Trophoblast cell (in vitro differentiated cells and primary cell): ENCODE measurements around the gene DDX49.

Experiments
- DNase-seq, 2 donors: peaks; one replicate each; pipeline ENCODE4 v3.0.0-alpha.2; 2016
- H2AFZ ChIP-seq: 2 replicates; pipeline ENCODE4 v1.6.1; 2013; ENCODE audit warnings: low read length, moderate library complexity, mild to moderate bottlenecking; ENCODE audit not compliant: insufficient read depth, poor library complexity
- H2AK5ac ChIP-seq: 2 replicates; pipeline ENCODE4 v1.6.1; 2013; ENCODE audit warnings: mild to moderate bottlenecking, low read length
- H2BK120ac ChIP-seq: 2 replicates; pipeline ENCODE4 v1.6.1; 2013; ENCODE audit warnings: low read length, mild to moderate bottlenecking, moderate library complexity; ENCODE audit not compliant: insufficient read depth, poor library complexity
- H2BK12ac ChIP-seq: 2 replicates; pipeline ENCODE4 v1.6.1; 2013; ENCODE audit warnings: mild to moderate bottlenecking, low read length, moderate library complexity
- H2BK5ac ChIP-seq: 2 replicates; pipeline ENCODE4 v1.6.1; 2013; ENCODE audit warnings: low read length, low read depth, moderate library complexity, mild to moderate bottlenecking; ENCODE audit not compliant: poor library complexity
- H3K14ac ChIP-seq: 2 replicates; pipeline ENCODE4 v1.6.1; 2013; ENCODE audit warnings: mild to moderate bottlenecking, low read length
- H3K18ac ChIP-seq: 2 replicates; pipeline ENCODE4 v1.6.1; 2013; ENCODE audit warnings: mild to moderate bottlenecking, low read length
- H3K23ac ChIP-seq: 2 replicates; pipeline ENCODE4 v1.6.1; 2013; ENCODE audit warnings: low read length
- H3K27ac ChIP-seq: 2 replicates; pipeline ENCODE4 v1.5.1; 2013; ENCODE audit warnings: low read depth, mild to moderate bottlenecking, inconsistent platforms, low read length, moderate library complexity
- H3K27me3 ChIP-seq: 2 replicates; pipeline ENCODE4 v1.6.1; 2013; ENCODE audit warnings: inconsistent platforms, mild to moderate bottlenecking, low read length, moderate library complexity; ENCODE audit not compliant: insufficient read depth
- H3K36me3 ChIP-seq, 2 experiments: 1 replicate in 1 of 2; 2 replicates in 1 of 2; pipeline ENCODE4 v1.6.1; 2013; ENCODE audit warnings: low read length in 2 of 2, mild to moderate bottlenecking in 2 of 2, moderate library complexity in 1 of 2; ENCODE audit not compliant: insufficient read depth in 2 of 2, control insufficient read depth in 1 of 2
- H3K4ac ChIP-seq: 2 replicates; pipeline ENCODE4 v1.6.1; 2013; ENCODE audit warnings: low read depth, mild to moderate bottlenecking, low read length, moderate library complexity
- H3K4me1 ChIP-seq, 2 experiments: 1 replicate in 1 of 2; 2 replicates in 1 of 2; pipeline ENCODE4 v1.6.1; 2013; ENCODE audit warnings: low read length in 2 of 2, mild to moderate bottlenecking in 2 of 2, moderate library complexity in 1 of 2; ENCODE audit not compliant: insufficient read depth in 2 of 2, control insufficient read depth in 1 of 2
- H3K4me2 ChIP-seq: 2 replicates; pipeline ENCODE4 v1.6.1; 2013; ENCODE audit warnings: inconsistent platforms, mild to moderate bottlenecking, low read length, moderate library complexity
- H3K4me3 ChIP-seq: 2 replicates; pipeline ENCODE4 v1.5.1; 2013; ENCODE audit warnings: mild to moderate bottlenecking, low read depth, low read length, inconsistent platforms
- H3K79me1 ChIP-seq: one replicate; pipeline ENCODE4 v1.6.1; 2013; ENCODE audit warnings: low read length
- H3K79me2 ChIP-seq: 2 replicates; pipeline ENCODE4 v1.6.1; 2013; ENCODE audit warnings: low read length, mild to moderate bottlenecking; ENCODE audit not compliant: control insufficient read depth, insufficient read depth, poor library complexity
- H3K9ac ChIP-seq: 2 replicates; pipeline ENCODE4 v1.6.1; 2013; ENCODE audit warnings: mild to moderate bottlenecking, low read length
- H3K9me3 ChIP-seq: 2 replicates; pipeline ENCODE4 v1.6.1; 2013; ENCODE audit warnings: low read depth, mild to moderate bottlenecking, control low read depth, inconsistent platforms, low read length; ENCODE audit not compliant: insufficient read depth
- H4K12ac ChIP-seq: 2 replicates; pipeline ENCODE4 v1.6.1; 2013; ENCODE audit warnings: low read depth, mild to moderate bottlenecking, low read length, moderate library complexity
- H4K8ac ChIP-seq: 2 replicates; pipeline ENCODE4 v1.6.1; 2013; ENCODE audit warnings: low read depth, mild to moderate bottlenecking, low read length, moderate library complexity
- H4K91ac ChIP-seq: one replicate; pipeline ENCODE4 v1.6.1; 2013; ENCODE audit warnings: low read depth, mild to moderate bottlenecking, low read length, moderate library complexity
- WGBS: extraction: QIAGEN DNeasy Blood & Tissue Kit; methylation state at CpG from one replicate; pipeline ENCODE4 v1.1.7; 2013; ENCODE audit warnings: missing lambda C conversion rate; ENCODE audit not compliant: insufficient read length, insufficient coverage; ENCODE audit errors: extremely low coverage; 5-methylcytosine and 5-hydroxymethylcytosine counted together

Gene DDX49

DNA sequence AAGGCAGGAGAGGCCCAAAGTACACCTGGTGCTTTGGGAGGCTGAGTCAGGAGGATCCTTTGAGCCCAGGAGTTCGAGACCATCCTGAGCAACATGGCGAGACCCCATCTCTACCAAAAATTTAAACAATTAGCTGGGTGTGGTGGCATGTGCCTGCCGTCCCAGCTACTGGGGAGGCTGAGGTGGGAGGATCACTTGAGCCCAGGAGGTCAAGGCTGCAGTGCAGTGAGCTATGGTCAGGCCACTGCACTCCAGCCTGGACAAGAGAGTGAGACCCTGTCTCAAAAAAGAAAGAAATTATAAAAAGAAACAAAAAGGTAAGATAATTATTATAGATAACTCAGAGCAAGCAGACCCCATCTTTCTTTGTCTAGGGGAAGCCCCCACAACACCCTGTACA is 19.6 kb downstream of the DDX49 start:
- peaks cover 22 to 23% of the 10 kb centered on the region in 2 experiments for H3K36me3 ChIP-seq
- no peak overlapping the region for H3K27ac ChIP-seq
- no peak overlapping the region for H3K9ac ChIP-seq
- no peak for DNase-seq
- no peaks in the 10 kb centered on the region for H3K9me3 ChIP-seq
- WGBS, result no CpG with 5 or more reads among the region's 3 CpGs
- no peak overlapping the region for H3K23ac ChIP-seq
- H3K18ac ChIP-seq, result no peak overlapping the region
- H3K14ac ChIP-seq, result no peak overlapping the region
- H2BK12ac ChIP-seq, result no peak overlapping the region
- no peaks in the 10 kb centered on the region for H3K27me3 ChIP-seq
- H3K79me2 ChIP-seq, result peaks cover 9% of the 10 kb centered on the region
- H3K4me3 ChIP-seq, result no peak overlapping the region
- H2BK5ac ChIP-seq, result no peak overlapping the region
- peak overlapping the region; percentile 22 for H4K91ac ChIP-seq
- H4K12ac ChIP-seq, result no peak overlapping the region
- H3K79me1 ChIP-seq, result peaks cover 10% of the 10 kb centered on the region
- no peak overlapping the region for H3K4me2 ChIP-seq
- H3K4me1 ChIP-seq, result peaks cover 0 to 8% of the 10 kb centered on the region in 2 experiments
- no peak overlapping the region for H2AK5ac ChIP-seq
- no peak overlapping the region for H2AFZ ChIP-seq
- no peak overlapping the region for H2BK120ac ChIP-seq
- H4K8ac ChIP-seq, result no peak overlapping the region
- H3K4ac ChIP-seq, result no peak overlapping the region

DNA sequence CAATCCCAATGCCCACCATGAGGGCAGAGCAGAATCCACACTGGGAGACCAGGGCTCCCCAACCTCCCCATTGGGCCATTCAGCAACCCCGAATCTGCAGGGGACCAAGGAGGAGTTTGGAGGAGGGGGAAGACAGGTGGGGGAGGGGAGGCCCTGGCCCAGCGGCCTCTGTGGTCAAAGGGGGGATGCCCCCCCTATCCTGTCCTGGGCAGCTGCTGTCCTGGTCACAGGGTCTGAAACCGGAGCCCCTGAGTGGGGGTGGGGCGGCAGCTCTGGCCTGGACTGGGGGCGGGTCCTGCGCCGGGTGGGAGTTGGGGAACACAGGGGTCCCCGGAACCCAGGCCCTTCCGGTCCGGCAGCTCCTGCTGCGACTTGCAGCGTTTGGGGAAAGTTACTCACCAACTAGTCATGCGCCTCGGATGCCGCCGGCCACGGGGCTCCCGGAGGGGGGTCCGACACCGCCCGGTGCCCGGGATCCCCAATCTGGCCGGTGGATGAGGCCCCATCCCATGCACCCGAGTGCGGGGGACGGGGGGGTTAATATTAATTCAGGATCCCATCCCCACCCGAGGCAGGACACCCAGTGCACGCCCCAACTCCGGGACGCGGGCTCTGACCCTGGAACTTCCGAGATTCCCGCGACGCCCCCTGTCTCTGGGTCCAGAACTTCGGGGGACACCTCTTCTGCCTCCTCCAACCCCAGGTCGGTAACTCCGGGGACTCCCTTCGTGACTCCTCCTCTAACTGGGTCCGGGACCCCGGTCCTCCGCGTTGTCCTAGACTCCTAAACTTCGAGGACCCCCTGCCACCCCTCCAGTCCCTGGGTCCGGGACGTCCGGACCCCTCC is 20.6 kb downstream of the DDX49 start:
- peak overlapping the region; percentile 90 for H3K9ac ChIP-seq
- H2BK12ac ChIP-seq, result no peak overlapping the region
- peak overlapping the region; percentile 99 for H2BK120ac ChIP-seq
- no peaks in the 10 kb centered on the region for H3K27me3 ChIP-seq
- H3K4me3 ChIP-seq, result peak overlapping the region; percentile 82
- peak overlapping the region; percentile 97 for H4K8ac ChIP-seq
- peak overlapping the region; percentile 10 for H3K4ac ChIP-seq
- no peaks in the 10 kb centered on the region for H3K9me3 ChIP-seq
- H2BK5ac ChIP-seq, result peak overlapping the region; percentile 14
- peak overlapping the region; percentile 100 for H3K14ac ChIP-seq
- H3K79me2 ChIP-seq, result peaks cover 9% of the 10 kb centered on the region
- H3K27ac ChIP-seq, result no peak overlapping the region
- H3K79me1 ChIP-seq, result peaks cover 10% of the 10 kb centered on the region
- H3K23ac ChIP-seq, result no peak overlapping the region
- peaks cover 14 to 17% of the 10 kb centered on the region in 2 experiments for H3K36me3 ChIP-seq
- H4K91ac ChIP-seq, result peak overlapping the region; percentile 96
- no CpG with 5 or more reads among the region's 47 CpGs for WGBS
- DNase-seq, result peak in 1 of 2 donors; percentile 20
- H3K4me2 ChIP-seq, result peak overlapping the region; percentile 66
- peak overlapping the region; percentile 53 for H2AK5ac ChIP-seq
- H3K4me1 ChIP-seq, result peaks cover 0 to 8% of the 10 kb centered on the region in 2 experiments
- peak overlapping the region; percentile 47 for H2AFZ ChIP-seq
- H3K18ac ChIP-seq, result peak overlapping the region; percentile 98
- H4K12ac ChIP-seq, result peak overlapping the region; percentile 92

DNA sequence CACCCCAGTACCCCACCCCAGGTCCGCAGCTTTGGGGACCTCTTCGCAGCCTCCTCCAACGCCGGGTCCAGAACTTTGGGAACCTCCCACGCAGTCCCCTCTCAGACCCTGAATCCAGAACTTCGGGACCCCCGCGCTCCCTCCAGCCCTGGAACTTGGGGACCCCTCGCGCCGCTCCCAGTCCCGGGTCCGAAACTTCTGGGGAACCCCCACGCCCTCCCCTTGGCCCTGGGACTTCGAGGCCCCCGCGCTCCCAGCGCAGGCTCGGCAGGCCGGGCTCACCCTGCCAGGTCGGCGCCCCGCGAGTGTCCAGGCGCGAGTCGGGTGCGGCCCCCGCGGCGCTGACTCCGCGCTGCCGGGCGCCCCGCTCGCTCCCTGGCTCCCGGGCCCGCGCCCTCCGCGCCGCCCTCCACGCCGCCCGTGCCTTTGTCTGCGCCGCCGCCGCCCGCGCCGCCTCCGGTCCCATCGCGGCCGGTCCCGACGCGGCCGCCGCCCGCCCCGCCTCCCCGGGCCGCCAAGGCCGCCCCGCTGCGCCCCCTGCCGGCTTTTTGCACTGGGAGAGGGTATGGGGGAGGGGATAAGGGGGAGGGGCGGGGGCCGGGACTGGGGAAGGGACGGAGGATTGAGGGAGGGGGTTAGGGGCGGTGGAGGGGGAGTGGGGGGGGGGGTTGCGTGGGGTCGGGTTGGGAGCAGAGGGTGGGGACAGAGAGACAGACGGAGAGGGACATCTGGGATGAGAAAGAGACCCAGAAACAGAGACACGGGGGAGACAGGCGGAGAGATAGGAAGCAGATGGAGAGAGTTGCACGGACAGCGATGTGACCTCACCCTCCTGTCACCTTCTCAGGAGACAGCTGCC is 21.5 kb downstream of the DDX49 start, which contains the start of gene HOMER3:
TSS of gene HOMER3 (minus strand) at position 449 of the 859 bp plus-strand sequence. CDS start 2,235 bp downstream, outside the sequence.
- H3K79me1 ChIP-seq, result peaks cover 10% of the 10 kb centered on the region
- H3K4ac ChIP-seq, result peak within 1 kb of the TSS; percentile 90
- peak within 1 kb of the TSS; percentile 44 for H2BK12ac ChIP-seq
- H3K79me2 ChIP-seq, result peaks cover 9% of the 10 kb centered on the region
- H3K36me3 ChIP-seq, result peaks cover 13 to 15% of the 10 kb centered on the region in 2 experiments
- H4K91ac ChIP-seq, result peak within 1 kb of the TSS; percentile 96
- H3K18ac ChIP-seq, result peak within 1 kb of the TSS; percentile 98
- peak within 1 kb of the TSS; percentile 92 for H4K12ac ChIP-seq
- H3K27ac ChIP-seq, result no peak within 1 kb of the TSS
- H4K8ac ChIP-seq, result peak within 1 kb of the TSS; percentile 97
- WGBS, result no CpG with 5 or more reads among the region's 81 CpGs
- H3K4me2 ChIP-seq, result peak within 1 kb of the TSS; percentile 66
- peak within 1 kb of the TSS; percentile 82 for H3K4me3 ChIP-seq
- peak within 1 kb of the TSS; percentile 93 for H2AFZ ChIP-seq
- H2BK5ac ChIP-seq, result peak within 1 kb of the TSS; percentile 80
- peak within 1 kb of the TSS; percentile 100 for H3K14ac ChIP-seq
- DNase-seq, result peak; percentile 46 to 83
- H3K27me3 ChIP-seq, result no peaks in the 10 kb centered on the region
- peaks cover 0 to 8% of the 10 kb centered on the region in 2 experiments for H3K4me1 ChIP-seq
- peak within 1 kb of the TSS; percentile 90 for H3K9ac ChIP-seq
- H3K23ac ChIP-seq, result no peak within 1 kb of the TSS
- H3K9me3 ChIP-seq, result no peaks in the 10 kb centered on the region
- H2AK5ac ChIP-seq, result peak within 1 kb of the TSS; percentile 76
- peak within 1 kb of the TSS; percentile 99 for H2BK120ac ChIP-seq

DNA sequence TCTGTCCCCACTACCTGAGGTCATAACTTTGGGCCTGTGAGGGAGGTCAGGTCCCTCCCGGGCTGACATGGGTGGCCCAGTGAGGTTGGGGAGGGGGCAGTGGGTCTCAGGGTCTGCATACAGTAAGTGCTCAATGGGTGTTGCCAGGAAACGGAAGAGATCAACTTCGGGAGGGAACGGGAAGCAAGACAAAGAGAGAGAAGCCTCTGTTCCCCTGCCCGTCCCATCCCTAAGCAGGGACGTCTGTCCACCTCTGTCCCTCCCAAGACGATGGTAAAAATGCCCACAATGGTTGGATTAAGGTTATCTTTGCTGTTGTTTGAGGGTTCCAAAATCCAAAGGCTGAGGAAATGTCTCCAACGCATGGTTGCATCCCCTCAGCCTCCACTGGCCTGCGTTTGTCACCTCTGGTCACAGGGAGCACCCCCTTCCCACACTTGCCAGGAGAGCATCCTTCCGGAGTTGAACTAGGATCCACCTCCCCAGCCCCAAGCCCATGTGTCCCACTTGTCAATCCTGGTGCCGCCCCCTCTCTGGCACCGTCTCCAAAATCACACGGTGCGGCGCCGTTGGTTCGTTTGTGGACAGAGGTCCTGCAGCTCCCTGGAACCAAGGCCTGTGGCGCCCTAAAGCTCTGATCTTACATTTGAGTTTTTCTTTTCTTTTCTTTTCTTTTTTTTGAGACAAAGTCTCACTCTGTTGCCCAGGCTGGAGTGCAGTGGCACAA is 22.3 kb downstream of the DDX49 start:
- H3K4me2 ChIP-seq, result peak overlapping the region; percentile 55
- peak overlapping the region; percentile 35 for H3K4me3 ChIP-seq
- WGBS, result no CpG with 5 or more reads among the region's 18 CpGs
- peaks cover 13 to 15% of the 10 kb centered on the region in 2 experiments for H3K36me3 ChIP-seq
- no peak overlapping the region for H3K18ac ChIP-seq
- H3K9ac ChIP-seq, result no peak overlapping the region
- H3K4me1 ChIP-seq, result peaks cover 0 to 8% of the 10 kb centered on the region in 2 experiments
- DNase-seq, result no peak
- no peak overlapping the region for H3K27ac ChIP-seq
- H4K12ac ChIP-seq, result no peak overlapping the region
- H2AK5ac ChIP-seq, result peak overlapping the region; percentile 71
- H3K9me3 ChIP-seq, result no peaks in the 10 kb centered on the region
- no peak overlapping the region for H3K4ac ChIP-seq
- H3K79me1 ChIP-seq, result peaks cover 10% of the 10 kb centered on the region
- H3K79me2 ChIP-seq, result peaks cover 9% of the 10 kb centered on the region
- no peak overlapping the region for H2AFZ ChIP-seq
- no peak overlapping the region for H2BK120ac ChIP-seq
- H4K8ac ChIP-seq, result no peak overlapping the region
- no peak overlapping the region for H3K14ac ChIP-seq
- H4K91ac ChIP-seq, result no peak overlapping the region
- no peak overlapping the region for H3K23ac ChIP-seq
- H3K27me3 ChIP-seq, result no peaks in the 10 kb centered on the region
- no peak overlapping the region for H2BK5ac ChIP-seq
- peak overlapping the region; percentile 32 for H2BK12ac ChIP-seq
